T-helper 17 cell (primary cell): ENCODE measurements around the gene CCND2. TPM values are rescaled to one million over a fixed set of nuclear protein-coding genes. Genes with fewer than 3 reads are reported as not detected.

ENCODE experiments used
- ATAC-seq: fragments of 150-1000 bp; cut with Tn5 transposase; 2 replicates; pipeline ENCODE4 v1.10.0; 2021; ENCODE audit warnings: mild to moderate bottlenecking, moderate library complexity
- DNase-seq, 3 donors: peaks; one replicate each; pipeline versions ENCODE4 v3.0.0 to v3.0.0-alpha.2; 2020 to 2021
- H3K9me3 ChIP-seq: one replicate; pipeline ENCODE4 v1.7.0; 2013; ENCODE audit warnings: low read length, mild to moderate bottlenecking; ENCODE audit not compliant: control insufficient read depth, poor library complexity, severe bottlenecking
- H3K27ac Mint-ChIP-seq: one replicate; pipeline ENCODE4 v1.8.0; 2022; ENCODE audit warnings: mild to moderate bottlenecking, moderate library complexity, mixed read lengths
- H3K27me3 Mint-ChIP-seq: one replicate; pipeline ENCODE4 v1.8.0; 2022; ENCODE audit warnings: mixed read lengths
- H3K36me3 Mint-ChIP-seq: one replicate; pipeline ENCODE4 v1.8.0; 2022; ENCODE audit warnings: low read depth, mixed read lengths
- H3K4me1 Mint-ChIP-seq: one replicate; pipeline ENCODE4 v1.8.0; 2022; ENCODE audit warnings: mild to moderate bottlenecking, mixed read lengths
- H3K4me3 Mint-ChIP-seq: one replicate; pipeline ENCODE4 v1.8.0; 2022; ENCODE audit warnings: mild to moderate bottlenecking, moderate library complexity, mixed read lengths
- total RNA-seq, 4 donors: library from RNA in 2 of 4; stranded (reverse) in 2 of 4; gene quantifications; one replicate each; pipeline ENCODE4 v1.2.3 and lab custom pipeline; 2022 to 2026

Gene CCND2
- total RNA-seq, 2 donors from 2014 or later, result 197 to 225 TPM

DNA sequence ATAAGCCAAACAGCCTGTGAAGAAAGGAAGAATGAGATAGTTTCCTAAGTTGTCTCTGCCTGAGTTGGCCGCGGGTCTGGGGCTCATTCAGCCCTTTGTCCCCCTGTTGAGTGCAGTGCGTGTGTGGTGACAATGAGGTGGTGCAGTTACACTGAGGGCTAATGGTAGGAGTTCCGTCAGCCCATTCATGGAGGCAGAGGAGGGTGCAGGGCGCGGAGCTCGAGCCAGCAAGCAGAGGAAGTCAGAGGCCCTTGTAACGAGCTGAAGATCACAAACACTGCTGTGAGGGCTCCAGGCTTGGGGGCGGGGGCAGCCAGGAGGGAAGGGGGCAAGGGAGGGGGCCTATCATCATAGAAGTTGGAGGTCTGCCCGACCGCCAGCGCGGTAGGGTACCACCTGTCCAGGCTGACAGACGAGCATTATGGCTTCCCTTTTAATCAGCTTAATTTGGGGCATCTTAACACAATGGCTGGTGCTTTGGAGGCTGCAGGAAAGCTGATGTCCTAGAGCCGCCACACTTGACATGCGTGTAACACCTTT lies 20.5 kb downstream of the CCND2 start:
- Mint-ChIP-seq H3K36me3 (peaks cover 12% of the 10 kb centered on the region), H3K27ac (peak overlapping the region; percentile 98), H3K4me3 (peak overlapping the region; percentile 85), H3K27me3 (no peaks in the 10 kb centered on the region), H3K4me1 (peaks cover 56% of the 10 kb centered on the region)
- DNase-seq (no peak), ATAC-seq (peak; percentile 63)
- H3K9me3 ChIP-seq, result no peaks in the 10 kb centered on the region

GRCh38 chr12:4296751-4297150 lies 23.2 kb downstream of the CCND2 start:
- Mint-ChIP-seq H3K27me3 (no peaks in the 10 kb centered on the region), H3K36me3 (peaks cover 10% of the 10 kb centered on the region), H3K4me3 (no peak overlapping the region), H3K27ac (no peak overlapping the region), H3K4me1 (peaks cover 43% of the 10 kb centered on the region)
- H3K9me3 ChIP-seq, result no peaks in the 10 kb centered on the region
- DNase-seq, result no peak
- no peak for ATAC-seq

GRCh38 chr12:4297617-4298016 lies 24.1 kb downstream of the CCND2 start:
- Mint-ChIP-seq H3K27me3 (no peaks in the 10 kb centered on the region), H3K27ac (peak overlapping the region; percentile 57), H3K36me3 (peaks cover 9% of the 10 kb centered on the region), H3K4me1 (peaks cover 42% of the 10 kb centered on the region), H3K4me3 (no peak overlapping the region)
- ATAC-seq (no peak), DNase-seq (no peak)
- H3K9me3 ChIP-seq, result no peaks in the 10 kb centered on the region

GRCh38 chr12:4300883-4301282 lies 27.3 kb downstream of the CCND2 start:
- Mint-ChIP-seq H3K27ac (peak overlapping the region; percentile 62), H3K36me3 (peaks cover 3% of the 10 kb centered on the region), H3K4me3 (no peak overlapping the region)

GRCh38 chr12:4301932-4302501 lies 28.5 kb downstream of the CCND2 start:
- Mint-ChIP-seq H3K27ac (peak overlapping the region; percentile 24), H3K4me3 (peak overlapping the region; percentile 63), H3K4me1 (peaks cover 25% of the 10 kb centered on the region), H3K27me3 (no peaks in the 10 kb centered on the region), H3K36me3 (peaks cover 3% of the 10 kb centered on the region)
- H3K9me3 ChIP-seq, result no peaks in the 10 kb centered on the region
- DNase-seq, result no peak
- ATAC-seq, result no peak

More at GRCh38 chr12:4300883-4301282, 27.3 kb downstream of the CCND2 start:
- DNase-seq (no peak), ATAC-seq (no peak)
- Mint-ChIP-seq H3K4me1 (peaks cover 28% of the 10 kb centered on the region), H3K27me3 (no peaks in the 10 kb centered on the region)
- no peaks in the 10 kb centered on the region for H3K9me3 ChIP-seq

DNA sequence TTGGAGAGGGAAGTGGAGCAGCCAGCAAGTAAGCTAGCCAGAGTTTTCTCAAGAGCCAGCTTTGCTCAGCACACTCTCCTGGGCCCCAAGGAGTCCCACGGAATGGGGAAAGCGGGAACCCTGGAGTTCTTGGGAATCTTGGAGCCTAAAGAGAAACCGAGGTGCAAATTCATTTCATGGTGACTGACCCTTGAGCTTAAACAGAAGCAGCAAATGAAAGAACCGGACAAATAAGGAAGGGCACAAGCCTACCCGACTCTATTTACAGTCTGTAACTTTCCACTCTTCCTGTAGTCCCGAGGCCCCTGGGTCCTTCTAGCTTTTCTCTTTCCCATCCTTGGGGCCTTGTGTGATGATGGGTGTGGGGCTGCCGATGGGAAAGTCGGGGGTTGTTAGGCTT lies 29.3 kb downstream of the CCND2 start:
- Mint-ChIP-seq H3K4me3 (no peak overlapping the region), H3K27ac (peak overlapping the region; percentile 24), H3K4me1 (peaks cover 25% of the 10 kb centered on the region), H3K27me3 (no peaks in the 10 kb centered on the region), H3K36me3 (peaks cover 3% of the 10 kb centered on the region)
- DNase-seq (no peak), ATAC-seq (no peak)
- H3K9me3 ChIP-seq, result no peaks in the 10 kb centered on the region

GRCh38 chr12:4303750-4304149 lies 30.2 kb downstream of the CCND2 start:
- Mint-ChIP-seq H3K36me3 (peaks cover 3% of the 10 kb centered on the region), H3K4me1 (peaks cover 25% of the 10 kb centered on the region), H3K27me3 (no peaks in the 10 kb centered on the region), H3K4me3 (no peak overlapping the region), H3K27ac (peak overlapping the region; percentile 75)
- DNase-seq, result no peak
- ATAC-seq, result no peak
- no peaks in the 10 kb centered on the region for H3K9me3 ChIP-seq

DNA sequence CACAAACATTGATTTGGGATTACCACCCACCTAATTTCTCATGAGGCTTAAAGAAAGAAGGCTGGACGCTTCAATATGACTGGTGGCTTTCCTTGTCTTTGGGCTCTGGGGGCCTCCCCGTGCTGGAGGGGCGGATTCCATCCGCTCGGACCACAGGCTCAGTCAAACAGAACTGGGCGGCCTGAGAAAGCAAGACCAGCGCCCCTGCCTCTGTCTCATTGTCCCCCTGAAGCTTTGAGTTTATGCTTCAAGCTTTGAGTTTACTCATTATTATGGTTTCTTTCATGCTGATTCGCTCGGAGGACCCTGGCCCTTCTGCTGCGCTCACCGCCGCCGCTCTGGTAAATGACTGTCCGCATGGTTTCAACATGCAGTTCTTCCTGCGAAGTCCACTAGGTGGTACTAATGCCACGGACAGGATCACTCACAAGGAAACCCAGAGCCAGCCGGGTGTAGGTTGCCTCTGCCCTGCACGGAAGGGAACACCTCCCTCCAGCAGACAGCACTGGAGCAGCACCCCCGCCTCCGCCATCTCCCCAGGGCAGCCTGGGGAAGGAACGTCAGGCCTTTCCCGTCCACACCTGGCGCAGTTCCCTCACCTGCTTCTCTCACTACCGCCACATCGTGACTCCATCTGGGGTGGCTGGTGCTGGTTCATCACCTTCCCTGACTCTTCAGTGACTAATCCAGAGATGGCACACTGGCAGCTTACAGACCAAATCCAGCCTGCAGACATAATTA lies 34.2 kb downstream of the CCND2 start:
- DNase-seq, result no peak
- Mint-ChIP-seq H3K4me3 (peak overlapping the region; percentile 21), H3K27ac (peak overlapping the region; percentile 63), H3K27me3 (no peaks in the 10 kb centered on the region), H3K36me3 (no peaks in the 10 kb centered on the region), H3K4me1 (peaks cover 10% of the 10 kb centered on the region)
- H3K9me3 ChIP-seq, result no peaks in the 10 kb centered on the region
- peak; percentile 46 for ATAC-seq

DNA sequence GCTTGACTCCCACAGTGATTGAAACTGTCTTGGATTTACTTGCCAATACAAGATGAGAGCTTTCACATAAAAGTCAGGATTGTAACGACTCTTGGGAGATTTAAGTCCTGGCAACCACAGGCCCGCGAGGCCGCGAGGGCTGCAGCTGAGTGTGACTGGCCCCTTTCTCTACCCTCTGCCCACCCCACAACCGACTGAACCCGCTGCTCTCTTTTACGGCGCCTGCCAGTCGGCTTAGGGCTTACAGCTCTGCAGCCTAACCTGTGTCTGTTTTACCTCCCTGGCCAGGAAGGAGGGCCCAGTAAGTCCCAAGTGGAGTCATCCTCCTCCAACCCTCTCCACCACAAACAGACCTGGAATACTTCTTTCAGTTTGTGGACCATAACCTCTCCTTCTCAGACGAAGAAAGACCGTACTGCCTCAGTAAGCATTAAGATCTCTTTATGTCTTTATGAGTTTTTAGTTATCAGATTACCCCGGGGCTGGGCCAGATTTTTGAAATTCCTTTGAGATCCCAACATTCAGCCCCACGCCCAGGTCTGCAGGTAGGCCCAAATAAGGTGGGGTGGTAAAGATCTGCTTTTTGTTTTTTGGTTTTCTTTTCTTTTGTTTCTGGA lies 34.9 kb downstream of the CCND2 start:
- DNase-seq (no peak), ATAC-seq (no peak)
- Mint-ChIP-seq H3K27me3 (no peaks in the 10 kb centered on the region), H3K4me3 (no peak overlapping the region), H3K4me1 (peaks cover 6% of the 10 kb centered on the region), H3K36me3 (no peaks in the 10 kb centered on the region), H3K27ac (peak overlapping the region; percentile 63)
- H3K9me3 ChIP-seq, result no peaks in the 10 kb centered on the region

GRCh38 chr12:4311776-4312175 lies 38.2 kb downstream of the CCND2 start:
- ATAC-seq (no peak), DNase-seq (no peak)
- peak overlapping the region; percentile 16 for H3K27ac Mint-ChIP-seq
- H3K4me1 Mint-ChIP-seq, result no peaks in the 10 kb centered on the region
- no peaks in the 10 kb centered on the region for H3K9me3 ChIP-seq
- H3K27me3 Mint-ChIP-seq, result no peaks in the 10 kb centered on the region
- no peak overlapping the region for H3K4me3 Mint-ChIP-seq
- H3K36me3 Mint-ChIP-seq, result no peaks in the 10 kb centered on the region

GRCh38 chr12:4312251-4312650 lies 38.7 kb downstream of the CCND2 start:
- Mint-ChIP-seq H3K27me3 (no peaks in the 10 kb centered on the region), H3K4me3 (no peak overlapping the region), H3K27ac (no peak overlapping the region), H3K36me3 (no peaks in the 10 kb centered on the region), H3K4me1 (no peaks in the 10 kb centered on the region)
- H3K9me3 ChIP-seq, result no peaks in the 10 kb centered on the region
- no peak for ATAC-seq
- no peak for DNase-seq

DNA sequence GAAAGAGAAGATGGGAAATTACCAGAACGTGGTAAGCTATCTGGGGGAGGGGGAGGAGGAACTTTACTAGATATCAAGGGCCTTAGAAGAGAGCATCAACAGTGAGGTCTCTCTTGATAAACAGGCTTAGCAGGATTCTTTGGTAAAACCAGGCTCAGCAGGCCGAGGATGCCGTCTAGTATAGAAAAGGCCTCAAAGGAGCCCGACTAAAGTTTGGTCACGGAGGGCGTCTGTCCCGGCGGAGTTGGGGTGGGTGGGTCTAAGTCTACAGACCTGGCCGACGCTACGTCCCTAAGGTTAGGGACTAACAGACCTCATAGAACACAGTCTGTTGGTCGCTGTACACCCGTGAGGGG lies 46.9 kb downstream of the CCND2 start:
- no peaks in the 10 kb centered on the region for H3K9me3 ChIP-seq
- Mint-ChIP-seq H3K27ac (peak overlapping the region; percentile 96), H3K36me3 (no peaks in the 10 kb centered on the region), H3K4me3 (peak overlapping the region; percentile 95), H3K27me3 (no peaks in the 10 kb centered on the region), H3K4me1 (peaks cover 25% of the 10 kb centered on the region)
- DNase-seq, result no peak
- peak; percentile 28 for ATAC-seq

DNA sequence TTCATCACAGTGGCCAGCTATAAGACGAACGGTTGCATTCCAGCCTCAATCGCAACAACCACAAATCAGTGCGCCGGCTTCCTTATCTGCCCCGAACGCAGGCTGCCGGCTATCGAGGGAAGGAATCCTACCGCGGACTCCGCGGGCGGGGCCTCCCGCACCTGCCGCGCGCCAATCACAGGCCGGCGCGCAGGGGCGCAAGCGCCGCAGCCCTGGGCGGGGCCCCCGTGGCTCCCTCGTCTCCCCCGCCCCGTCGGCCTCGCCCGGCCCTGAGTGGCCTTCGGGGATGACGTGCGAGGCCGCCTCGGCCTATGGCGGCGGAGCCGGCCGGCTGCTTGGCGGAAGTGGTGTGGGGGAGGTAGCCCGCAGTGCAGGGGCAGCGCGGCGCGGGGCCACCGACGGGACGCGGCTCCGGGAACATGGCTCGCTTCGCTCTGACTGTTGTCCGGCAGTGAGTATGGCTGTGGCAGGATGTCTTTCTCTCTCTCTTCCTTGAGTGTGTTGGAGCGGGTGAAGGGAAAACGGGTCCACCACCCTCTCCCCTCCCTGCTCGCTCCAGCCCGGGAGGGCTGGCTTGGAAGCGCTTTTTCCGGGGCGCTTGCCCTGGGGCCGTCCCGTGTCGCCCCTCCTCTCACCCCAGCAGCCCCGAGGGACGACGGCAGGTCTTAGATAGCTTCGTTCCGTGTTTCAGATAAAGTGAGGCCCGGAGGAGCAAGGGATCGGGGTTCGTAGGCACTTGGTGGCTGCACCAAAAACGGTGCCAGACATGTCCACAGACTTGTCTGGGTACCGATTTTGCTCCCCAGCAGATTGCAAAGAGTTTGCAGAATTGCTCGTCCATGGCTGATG lies 47.5 kb downstream of the CCND2 start, which contains the start of gene TIGAR:
Gene TIGAR (plus strand): TSS at position 361 of the 849 bp plus-strand sequence. CDS start 59 bp downstream, at position 420.
- H3K27ac Mint-ChIP-seq, result peak within 1 kb of the TSS; percentile 96
- H3K4me3 Mint-ChIP-seq, result peak within 1 kb of the TSS; percentile 95
- peaks cover 28% of the 10 kb centered on the region for H3K4me1 Mint-ChIP-seq
- no peaks in the 10 kb centered on the region for H3K36me3 Mint-ChIP-seq
- no peaks in the 10 kb centered on the region for H3K27me3 Mint-ChIP-seq
- DNase-seq (peak; percentile 87 to 94 (median 90)), ATAC-seq (peak; percentile 97)
- no peaks in the 10 kb centered on the region for H3K9me3 ChIP-seq
